Neutrophil (primary cell): ENCODE data around the gene PER2.

ENCODE experiments used
- H3K27ac ChIP-seq: fragments of 200-600 bp; sonication (generic); 2 replicates; pipeline ENCODE4 v1.5.1; 2016; ENCODE audit warnings: mild to moderate bottlenecking, moderate library complexity
- H3K27me3 ChIP-seq: fragments of 200-600 bp; sonication (generic); 2 replicates; pipeline ENCODE4 v1.6.0; 2016; ENCODE audit warnings: mild to moderate bottlenecking
- H3K36me3 ChIP-seq: fragments of 200-600 bp; sonication (generic); 2 replicates; pipeline ENCODE4 v1.5.1; 2017
- H3K4me1 ChIP-seq, 2 experiments: fragments of 200-600 bp in 1 of 2; sonication (generic) in 1 of 2; 1 replicate in 1 of 2; 2 replicates in 1 of 2; pipeline versions ENCODE4 v1.5.1 to v1.6.1; 2013 to 2016; ENCODE audit warnings: low read depth in 1 of 2, low read length in 1 of 2, mild to moderate bottlenecking in 1 of 2, moderate library complexity in 1 of 2; ENCODE audit not compliant: control insufficient read depth in 1 of 2, insufficient read depth in 1 of 2
- H3K4me3 ChIP-seq, 2 experiments: fragments of 200-600 bp in 1 of 2; sonication (generic) in 1 of 2; 1 replicate in 1 of 2; 2 replicates in 1 of 2; pipeline ENCODE4 v1.5.1; 2013 to 2016; ENCODE audit warnings: low read depth in 1 of 2, low read length in 1 of 2, mild to moderate bottlenecking in 1 of 2, moderate library complexity in 1 of 2
- H3K9me3 ChIP-seq: fragments of 200-600 bp; sonication (generic); 2 replicates; pipeline ENCODE4 v1.5.1; 2016
- TF ChIP-seq, protein P1 (sequence below): fragments of 200-600 bp; sonication (generic); IDR thresholded peaks from 2 replicates; pipeline ENCODE4 v1.5.1; 2016; ENCODE audit warnings: antibody characterized with exemption

The PER2 gene

DNA sequence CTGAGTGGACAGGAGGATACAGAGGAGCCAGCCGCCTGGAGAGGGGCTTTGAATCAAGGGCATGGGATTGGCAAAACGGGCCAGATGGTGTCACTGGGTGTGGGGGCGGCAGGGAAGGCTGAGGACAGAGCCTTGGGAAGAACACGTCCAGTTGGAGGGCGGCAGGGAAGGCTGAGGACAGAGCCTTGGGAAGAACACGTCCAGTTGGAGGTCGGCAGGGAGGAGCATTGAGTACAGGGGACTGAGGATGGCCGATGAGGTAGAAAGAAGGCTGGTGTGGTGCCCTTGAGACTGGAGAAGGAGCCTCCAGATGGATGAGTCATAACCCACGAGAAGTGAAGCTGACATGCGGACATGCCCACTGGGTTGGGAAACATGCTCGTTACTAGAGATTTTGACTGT is 53.1 kb downstream of the PER2 start:
- Histone ChIP-seq H3K9me3 (no peaks in the 10 kb centered on the region), H3K4me1 (peaks cover 20 to 29% of the 10 kb centered on the region in 2 experiments), H3K27me3 (peaks cover 64% of the 10 kb centered on the region), H3K4me3 (no peak overlapping the region), H3K36me3 (no peaks in the 10 kb centered on the region), H3K27ac (no peak overlapping the region)
- TF ChIP-seq, protein P1, sequence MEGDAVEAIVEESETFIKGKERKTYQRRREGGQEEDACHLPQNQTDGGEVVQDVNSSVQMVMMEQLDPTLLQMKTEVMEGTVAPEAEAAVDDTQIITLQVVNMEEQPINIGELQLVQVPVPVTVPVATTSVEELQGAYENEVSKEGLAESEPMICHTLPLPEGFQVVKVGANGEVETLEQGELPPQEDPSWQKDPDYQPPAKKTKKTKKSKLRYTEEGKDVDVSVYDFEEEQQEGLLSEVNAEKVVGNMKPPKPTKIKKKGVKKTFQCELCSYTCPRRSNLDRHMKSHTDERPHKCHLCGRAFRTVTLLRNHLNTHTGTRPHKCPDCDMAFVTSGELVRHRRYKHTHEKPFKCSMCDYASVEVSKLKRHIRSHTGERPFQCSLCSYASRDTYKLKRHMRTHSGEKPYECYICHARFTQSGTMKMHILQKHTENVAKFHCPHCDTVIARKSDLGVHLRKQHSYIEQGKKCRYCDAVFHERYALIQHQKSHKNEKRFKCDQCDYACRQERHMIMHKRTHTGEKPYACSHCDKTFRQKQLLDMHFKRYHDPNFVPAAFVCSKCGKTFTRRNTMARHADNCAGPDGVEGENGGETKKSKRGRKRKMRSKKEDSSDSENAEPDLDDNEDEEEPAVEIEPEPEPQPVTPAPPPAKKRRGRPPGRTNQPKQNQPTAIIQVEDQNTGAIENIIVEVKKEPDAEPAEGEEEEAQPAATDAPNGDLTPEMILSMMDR = no peak

DNA sequence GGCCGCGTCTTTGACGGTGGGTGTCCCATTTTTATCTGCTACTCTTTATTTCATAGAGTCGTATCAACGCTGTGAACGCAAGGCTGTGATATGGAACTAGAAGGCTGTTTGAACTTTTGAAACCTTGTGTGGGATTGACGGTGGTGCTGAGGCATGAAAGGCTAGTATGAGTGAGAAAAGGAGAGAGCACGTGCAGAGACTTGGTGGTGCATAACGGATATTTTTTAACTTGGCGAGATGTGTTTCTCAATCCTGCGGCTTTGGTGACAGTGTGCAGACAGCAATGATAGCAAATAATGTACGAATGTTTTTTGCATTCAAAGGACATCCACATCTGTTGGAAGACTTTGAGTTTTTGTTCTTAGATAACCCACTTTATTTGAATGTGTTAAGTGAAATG is 54.8 kb downstream of the PER2 start:
- TF ChIP-seq, protein P1 = no peak
- Histone ChIP-seq H3K36me3 (no peaks in the 10 kb centered on the region), H3K9me3 (no peaks in the 10 kb centered on the region), H3K27ac (no peak overlapping the region), H3K27me3 (peaks cover 47% of the 10 kb centered on the region), H3K4me3 (no peak overlapping the region), H3K4me1 (peaks cover 11 to 18% of the 10 kb centered on the region in 2 experiments)

DNA sequence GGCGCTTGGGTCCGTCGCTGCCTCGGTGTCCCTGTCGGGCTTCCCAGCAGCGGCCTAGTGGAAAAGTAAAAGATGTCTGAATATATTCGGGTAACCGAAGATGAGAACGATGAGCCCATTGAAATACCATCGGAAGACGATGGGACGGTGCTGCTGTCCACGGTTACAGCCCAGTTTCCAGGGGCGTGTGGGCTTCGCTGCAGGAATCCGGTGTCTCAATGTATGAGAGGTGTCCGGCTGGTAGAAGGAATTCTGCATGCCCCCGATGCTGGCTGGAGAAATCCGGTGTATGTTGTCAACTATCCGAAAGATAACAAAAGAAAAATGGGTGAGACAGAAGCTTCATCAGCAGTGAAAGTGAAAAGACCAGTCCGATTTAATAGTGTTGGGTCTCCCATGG is 56.6 kb downstream of the PER2 start:
- no peaks in the 10 kb centered on the region for H3K36me3 ChIP-seq
- TF ChIP-seq, protein P1 = no peak
- H3K27me3 ChIP-seq = peaks cover 28% of the 10 kb centered on the region
- H3K4me3 ChIP-seq = peak overlapping the region; percentile 64 to 85
- no peaks in the 10 kb centered on the region for H3K9me3 ChIP-seq
- peaks cover 11 to 18% of the 10 kb centered on the region in 2 experiments for H3K4me1 ChIP-seq
- no peak overlapping the region for H3K27ac ChIP-seq

DNA sequence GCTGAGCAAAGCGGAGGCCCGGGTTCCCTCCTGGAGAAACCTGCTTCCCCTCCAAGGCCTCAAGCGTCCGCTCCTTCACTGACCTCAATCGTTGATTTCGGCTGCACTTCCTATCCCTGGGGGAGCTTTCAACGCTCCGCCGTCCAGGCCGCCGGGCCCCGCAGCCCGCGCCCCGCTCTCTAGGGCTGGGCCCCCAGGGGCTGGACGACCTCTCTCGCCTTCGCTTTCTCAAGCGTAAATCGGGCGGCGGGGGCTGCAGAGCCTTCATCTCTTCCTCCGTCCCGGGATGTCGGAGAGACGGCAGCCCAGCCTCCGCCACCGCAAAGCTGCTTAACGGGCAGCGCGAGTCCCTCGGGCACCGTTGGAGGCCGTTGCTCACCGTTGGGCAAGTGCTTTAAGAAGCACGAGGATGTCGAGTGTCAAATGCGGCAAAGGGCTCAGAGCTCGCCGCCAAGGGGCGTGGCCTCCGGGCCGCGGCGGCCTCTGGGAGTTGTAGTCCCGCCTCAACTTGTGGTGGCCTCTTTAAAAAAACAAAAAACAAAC is 57.1 kb downstream of the PER2 start:
- Histone ChIP-seq H3K4me3 (peak overlapping the region; percentile 64 to 85), H3K27ac (peak overlapping the region; percentile 57)
- TF ChIP-seq, protein P1 = no peak

DNA sequence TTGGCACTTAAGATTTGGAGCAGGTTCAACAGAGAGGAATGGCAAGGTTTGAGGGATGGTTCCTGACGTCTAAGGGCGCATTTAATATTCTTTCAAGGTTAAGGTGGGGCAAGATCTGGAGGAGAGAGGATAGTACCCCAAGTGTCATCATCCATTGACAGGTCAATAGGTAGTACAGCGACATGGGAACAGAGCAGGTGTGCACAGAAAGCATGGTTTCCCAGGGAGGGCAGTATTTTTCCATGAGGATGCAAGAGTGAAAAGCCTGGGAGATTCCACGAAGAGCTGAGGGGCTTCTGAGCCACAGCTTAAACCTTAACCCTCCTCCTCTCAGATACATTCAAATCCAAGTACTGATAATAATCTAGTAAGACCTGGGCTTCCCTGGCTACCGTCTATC is 57.7 kb downstream of the PER2 start:
- Histone ChIP-seq H3K4me3 (peak overlapping the region; percentile 64 to 85), H3K4me1 (peaks cover 11 to 18% of the 10 kb centered on the region in 2 experiments)

More for the DNA sequence above, 57.1 kb downstream of the PER2 start:
- no peaks in the 10 kb centered on the region for H3K9me3 ChIP-seq
- H3K36me3 ChIP-seq = peaks cover 1% of the 10 kb centered on the region
- H3K27me3 ChIP-seq = peaks cover 24% of the 10 kb centered on the region
- H3K4me1 ChIP-seq = peaks cover 11 to 18% of the 10 kb centered on the region in 2 experiments

More for the DNA sequence above, 57.7 kb downstream of the PER2 start:
- H3K27me3 ChIP-seq = peaks cover 17% of the 10 kb centered on the region
- no peak overlapping the region for H3K27ac ChIP-seq
- TF ChIP-seq, protein P1 = no peak
- H3K36me3 ChIP-seq = peaks cover 6% of the 10 kb centered on the region
- no peaks in the 10 kb centered on the region for H3K9me3 ChIP-seq
